Measurements from ENCODE around the gene ALG9.
"Not testable (repeated sequence)": the region's sequence is repeated elsewhere in the genome, so short reads cannot be mapped to it uniquely, and the experiment has no call there.

Gene ALG9

DNA sequence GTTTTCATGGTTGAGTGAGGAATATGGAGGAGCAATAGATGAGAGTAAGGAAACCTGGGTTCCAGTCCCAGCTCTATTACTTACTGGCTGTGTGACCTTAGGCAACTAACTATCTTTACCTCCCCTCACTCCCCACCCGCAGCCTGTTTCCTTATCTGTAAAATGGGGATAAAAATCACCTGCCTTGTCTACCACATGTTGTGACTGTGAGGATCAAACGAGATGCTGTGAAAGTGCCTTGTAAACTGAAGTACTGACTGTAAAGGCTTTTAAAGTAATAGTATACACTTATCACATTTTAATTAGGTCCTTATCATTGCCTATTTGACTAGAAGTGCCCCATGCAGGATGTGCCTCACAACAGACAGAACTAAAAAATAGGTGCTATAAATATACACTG is 86.3 kb downstream of the ALG9 start:
- H3K9ac ChIP-seq (ENCODE audit: low read length): no peak overlapping the region
- no peak overlapping the region for H3K4me2 ChIP-seq (ENCODE audit: low read length)
- peaks cover 10% of the 10 kb centered on the region for H3K36me3 ChIP-seq (replicated peaks; ENCODE audit: low read depth, low read length)
- H3K4me3 ChIP-seq (ENCODE audit: low read length): no peak overlapping the region
- 0 out of 2 replicates have a peak, but pooled peaks cover 3% of the 10 kb centered on the region for H3K4me1 ChIP-seq (ENCODE audit: low read length)
- H3K79me2 ChIP-seq (ENCODE audit: low read length): no peaks in the 10 kb centered on the region
- no peaks in the 10 kb centered on the region for H4K20me1 ChIP-seq (ENCODE audit: insufficient read depth, low read length)
- H3K27ac ChIP-seq (ENCODE audit: low read length): no peak overlapping the region
- no peaks in the 10 kb centered on the region for H3K27me3 ChIP-seq (ENCODE audit: low read depth, low read length)
- no peaks in the 10 kb centered on the region for H3K9me3 ChIP-seq (ENCODE audit: insufficient read depth, low read length)
- H2AFZ ChIP-seq (ENCODE audit: low read depth, low read length): no peak overlapping the region
- no peak for TF ChIP-seq EZH2phosphoT487 (IDR thresholded peaks at IDR 0.05; ENCODE audit: low read depth)
- TF ChIP-seq, protein P1, sequence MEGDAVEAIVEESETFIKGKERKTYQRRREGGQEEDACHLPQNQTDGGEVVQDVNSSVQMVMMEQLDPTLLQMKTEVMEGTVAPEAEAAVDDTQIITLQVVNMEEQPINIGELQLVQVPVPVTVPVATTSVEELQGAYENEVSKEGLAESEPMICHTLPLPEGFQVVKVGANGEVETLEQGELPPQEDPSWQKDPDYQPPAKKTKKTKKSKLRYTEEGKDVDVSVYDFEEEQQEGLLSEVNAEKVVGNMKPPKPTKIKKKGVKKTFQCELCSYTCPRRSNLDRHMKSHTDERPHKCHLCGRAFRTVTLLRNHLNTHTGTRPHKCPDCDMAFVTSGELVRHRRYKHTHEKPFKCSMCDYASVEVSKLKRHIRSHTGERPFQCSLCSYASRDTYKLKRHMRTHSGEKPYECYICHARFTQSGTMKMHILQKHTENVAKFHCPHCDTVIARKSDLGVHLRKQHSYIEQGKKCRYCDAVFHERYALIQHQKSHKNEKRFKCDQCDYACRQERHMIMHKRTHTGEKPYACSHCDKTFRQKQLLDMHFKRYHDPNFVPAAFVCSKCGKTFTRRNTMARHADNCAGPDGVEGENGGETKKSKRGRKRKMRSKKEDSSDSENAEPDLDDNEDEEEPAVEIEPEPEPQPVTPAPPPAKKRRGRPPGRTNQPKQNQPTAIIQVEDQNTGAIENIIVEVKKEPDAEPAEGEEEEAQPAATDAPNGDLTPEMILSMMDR (IDR thresholded peaks at IDR 0.05; ENCODE audit: low read depth, low read length): no peak

- H3K4me2 ChIP-seq (ENCODE audit: low read length); H4K20me1 ChIP-seq (ENCODE audit: insufficient read depth, low read length); H3K27me3 ChIP-seq (ENCODE audit: low read depth, low read length); H2AFZ ChIP-seq (ENCODE audit: low read depth, low read length); H3K27ac ChIP-seq (ENCODE audit: low read length); H3K9ac ChIP-seq (ENCODE audit: low read length); H3K4me3 ChIP-seq (ENCODE audit: low read length); H3K79me2 ChIP-seq (ENCODE audit: low read length); H3K9me3 ChIP-seq (ENCODE audit: insufficient read depth, low read length); H3K36me3 ChIP-seq (replicated peaks; ENCODE audit: low read depth, low read length); H3K4me1 ChIP-seq (ENCODE audit: low read length): not testable (repeated sequence)
Measured at GRCh38 chr11:111784311-111784710, 87.1 kb downstream of the ALG9 start.

DNA sequence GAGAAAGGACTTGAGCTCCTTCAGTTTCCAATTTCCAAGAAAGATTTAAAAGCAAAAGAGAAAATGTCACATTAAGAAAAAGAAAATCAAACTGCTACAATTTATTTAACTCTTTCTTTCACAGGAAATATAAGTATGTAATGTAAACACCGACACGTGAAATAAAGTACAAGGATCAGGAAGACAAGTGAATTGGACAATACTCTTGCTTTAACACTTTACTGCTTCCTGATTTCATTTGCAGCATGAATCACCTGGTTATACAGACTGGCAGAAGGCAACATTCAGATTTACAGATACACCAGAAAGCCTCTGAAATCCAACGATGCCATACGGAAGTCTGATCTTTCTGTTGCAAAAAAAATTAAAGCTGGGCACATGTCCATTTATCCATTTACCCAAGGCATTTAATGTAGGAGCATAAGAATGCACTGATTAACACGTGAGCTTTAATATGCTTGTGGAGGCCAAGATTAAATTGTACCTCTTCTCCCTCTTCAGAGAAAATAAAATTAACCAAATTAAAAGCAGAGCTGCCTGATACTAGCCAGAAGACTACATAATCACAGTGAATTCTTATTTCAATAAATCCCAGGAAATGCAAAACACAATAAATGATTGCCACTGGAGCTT is 89.2 kb downstream of the ALG9 start:
- Histone ChIP-seq H3K4me2 (ENCODE audit: low read length) (no peak overlapping the region), H3K27me3 (ENCODE audit: low read depth, low read length) (no peaks in the 10 kb centered on the region), H3K9ac (ENCODE audit: low read length) (no peak overlapping the region), H3K79me2 (ENCODE audit: low read length) (no peaks in the 10 kb centered on the region), H3K4me1 (ENCODE audit: low read length) (peaks cover 19% of the 10 kb centered on the region), H3K9me3 (ENCODE audit: insufficient read depth, low read length) (no peaks in the 10 kb centered on the region), H4K20me1 (ENCODE audit: insufficient read depth, low read length) (no peaks in the 10 kb centered on the region), H3K36me3 (replicated peaks; ENCODE audit: low read depth, low read length) (peaks cover 10% of the 10 kb centered on the region), H2AFZ (ENCODE audit: low read depth, low read length) (no peak overlapping the region), H3K27ac (ENCODE audit: low read length) (no peak overlapping the region), H3K4me3 (ENCODE audit: low read length) (no peak overlapping the region)
- TF ChIP-seq, protein P1 (IDR thresholded peaks at IDR 0.05; ENCODE audit: low read depth, low read length): no peak
- TF ChIP-seq EZH2phosphoT487 (IDR thresholded peaks at IDR 0.05; ENCODE audit: low read depth): no peak

- Histone ChIP-seq H3K4me3 (ENCODE audit: low read length) (no peak overlapping the region), H3K27ac (ENCODE audit: low read length) (no peak overlapping the region), H3K36me3 (replicated peaks; ENCODE audit: low read depth, low read length) (no peaks in the 10 kb centered on the region), H3K79me2 (ENCODE audit: low read length) (no peaks in the 10 kb centered on the region), H3K9me3 (ENCODE audit: insufficient read depth, low read length) (no peaks in the 10 kb centered on the region), H3K27me3 (ENCODE audit: low read depth, low read length) (no peaks in the 10 kb centered on the region), H3K4me1 (ENCODE audit: low read length) (peaks cover 42% of the 10 kb centered on the region), H4K20me1 (ENCODE audit: insufficient read depth, low read length) (no peaks in the 10 kb centered on the region), H3K4me2 (ENCODE audit: low read length) (no peak overlapping the region), H2AFZ (ENCODE audit: low read depth, low read length) (no peak overlapping the region), H3K9ac (ENCODE audit: low read length) (no peak overlapping the region)
- TF ChIP-seq, protein P1 (IDR thresholded peaks at IDR 0.05; ENCODE audit: low read depth, low read length): no peak
Measured at GRCh38 chr11:111779118-111779517, 92.3 kb downstream of the ALG9 start.
